Loucy (cell line): Measurements from ENCODE around the gene GSTM3.

Experiments
- H2AFZ ChIP-seq: fragments of 200-600 bp; sonication (generic); 2 replicates; pipeline ENCODE4 v1.6.0; 2016; ENCODE audit warnings: antibody characterized with exemption, mild to moderate bottlenecking, low read length, moderate library complexity
- H3F3A ChIP-seq: fragments of 200-600 bp; 2 replicates; pipeline ENCODE4 v1.6.0; 2016; ENCODE audit warnings: antibody characterized with exemption, low read depth, mild to moderate bottlenecking
- H3K27me3 ChIP-seq: fragments of 200-600 bp; sonication (generic); 2 replicates; pipeline ENCODE4 v1.6.1; 2014; ENCODE audit warnings: low read length, mild to moderate bottlenecking; ENCODE audit not compliant: insufficient read depth, poor library complexity, severe bottlenecking
- H3K36me3 ChIP-seq: fragments of 200-600 bp; sonication (generic); 2 replicates; pipeline ENCODE4 v1.6.1; 2016; ENCODE audit warnings: low read length; ENCODE audit not compliant: insufficient read depth
- H3K4me1 ChIP-seq: fragments of 200-600 bp; sonication (generic); 2 replicates; pipeline ENCODE4 v1.5.1; 2014; ENCODE audit warnings: low read length, mild to moderate bottlenecking; ENCODE audit not compliant: insufficient read depth, poor library complexity, severe bottlenecking
- H3K4me2 ChIP-seq: fragments of 200-600 bp; sonication (generic); 2 replicates; pipeline ENCODE4 v1.6.0; 2014; ENCODE audit warnings: antibody characterized with exemption, low read length, low read depth, mild to moderate bottlenecking; ENCODE audit not compliant: poor library complexity, severe bottlenecking
- H3K4me3 ChIP-seq: fragments of 200-600 bp; sonication (generic); 2 replicates; pipeline ENCODE4 v1.5.1; 2014; ENCODE audit warnings: low read length, mild to moderate bottlenecking, mixed read lengths; ENCODE audit not compliant: poor library complexity, severe bottlenecking
- H3K79me2 ChIP-seq: fragments of 200-600 bp; sonication (generic); 2 replicates; pipeline ENCODE4 v1.6.1; 2014; ENCODE audit warnings: low read length; ENCODE audit not compliant: insufficient read depth
- H3K9ac ChIP-seq: fragments of 200-600 bp; sonication (generic); 2 replicates; pipeline ENCODE4 v1.6.0; 2014; ENCODE audit warnings: mild to moderate bottlenecking, low read depth, low read length, moderate library complexity; ENCODE audit not compliant: poor library complexity, severe bottlenecking
- H3K9me2 ChIP-seq: fragments of 200-600 bp; sonication (generic); replicated peaks from 2 replicates; pipeline ENCODE4 v1.6.1; 2016; ENCODE audit warnings: low read depth, low read length, mixed read lengths
- H3K9me3 ChIP-seq: fragments of 200-600 bp; sonication (generic); 2 replicates; pipeline ENCODE4 v1.6.1; 2014; ENCODE audit warnings: mild to moderate bottlenecking, antibody characterized with exemption, low read length, low read depth; ENCODE audit not compliant: insufficient read depth
- H4K20me1 ChIP-seq: fragments of 200-600 bp; sonication (generic); 2 replicates; pipeline ENCODE4 v1.6.0; 2014; ENCODE audit warnings: antibody characterized with exemption, low read length, mild to moderate bottlenecking; ENCODE audit not compliant: insufficient read depth, poor library complexity, severe bottlenecking
- CTCF ChIP-seq: fragments of 200-600 bp; sonication (generic); conservative IDR thresholded peaks from 2 replicates; pipeline ENCODE4 v1.5.1; 2014; ENCODE audit warnings: mild to moderate bottlenecking, antibody characterized with exemption, low read length
- EZH2phosphoT487 ChIP-seq: fragments of 200-600 bp; IDR thresholded peaks from 2 replicates; pipeline ENCODE4 v1.6.1; 2018; ENCODE audit warnings: antibody characterized with exemption, mild to moderate bottlenecking, moderate library complexity, borderline replicate concordance

The GSTM3 gene

DNA sequence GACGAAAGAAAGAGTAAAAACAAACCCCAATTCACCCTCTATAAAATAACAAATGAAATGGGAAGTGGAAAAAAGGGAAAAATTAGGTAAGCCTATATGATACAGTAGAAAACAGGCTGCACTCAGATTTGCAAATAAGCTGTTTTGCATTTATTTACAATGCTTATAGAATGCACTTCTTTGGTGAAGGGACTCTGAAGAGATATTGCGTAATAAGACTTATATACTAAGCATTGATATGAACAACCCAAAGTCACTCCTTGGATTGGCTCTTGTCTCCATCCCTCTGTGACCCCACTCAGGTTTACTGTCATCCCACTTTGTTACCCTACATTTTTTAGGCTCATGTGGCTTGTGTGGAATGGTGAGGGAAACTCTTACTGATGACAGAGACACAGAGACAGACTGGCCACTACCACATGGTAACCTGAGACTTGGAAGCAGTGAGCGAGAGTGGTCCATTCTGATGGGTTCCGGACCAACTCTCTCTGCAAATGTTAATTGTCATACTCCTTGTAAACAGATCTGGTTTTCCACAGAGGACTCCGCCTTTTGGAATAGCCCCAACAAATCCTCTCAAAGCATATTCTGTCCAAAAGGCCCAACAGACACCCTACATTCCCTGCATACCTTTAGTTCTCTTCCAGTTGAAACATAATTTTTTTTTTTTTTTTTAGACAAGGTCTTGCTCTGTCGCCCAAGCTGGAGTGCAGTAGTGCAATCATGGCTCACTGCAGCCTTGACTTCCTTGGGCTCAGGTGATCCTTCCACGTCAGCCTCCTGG lies 17.7 kb downstream of the GSTM3 start:
- Histone ChIP-seq H3K4me3 (no peak overlapping the region), H4K20me1 (no peaks in the 10 kb centered on the region), H2AFZ (no peak overlapping the region), H3K27me3 (no peaks in the 10 kb centered on the region), H3K9me3 (no peaks in the 10 kb centered on the region), H3K4me2 (no peak overlapping the region), H3F3A (no peaks in the 10 kb centered on the region), H3K79me2 (no peaks in the 10 kb centered on the region), H3K9me2 (no peaks in the 10 kb centered on the region), H3K9ac (no peak overlapping the region), H3K4me1 (peaks cover 6% of the 10 kb centered on the region), H3K36me3 (no peaks in the 10 kb centered on the region)
- TF ChIP-seq EZH2phosphoT487: no peak
- TF ChIP-seq CTCF: no peak

GRCh38 chr1:109721971-109722370 lies 18.9 kb downstream of the GSTM3 start:
- Histone ChIP-seq H3K9me2 (no peaks in the 10 kb centered on the region), H3K27me3 (no peaks in the 10 kb centered on the region), H3K36me3 (no peaks in the 10 kb centered on the region), H4K20me1 (no peaks in the 10 kb centered on the region), H3F3A (no peaks in the 10 kb centered on the region), H3K4me3 (no peak overlapping the region), H3K9me3 (no peaks in the 10 kb centered on the region), H3K4me2 (no peak overlapping the region), H3K79me2 (no peaks in the 10 kb centered on the region), H3K4me1 (peaks cover 6% of the 10 kb centered on the region), H2AFZ (no peak overlapping the region), H3K9ac (no peak overlapping the region)
- no peak for TF ChIP-seq EZH2phosphoT487
- no peak for TF ChIP-seq CTCF

DNA sequence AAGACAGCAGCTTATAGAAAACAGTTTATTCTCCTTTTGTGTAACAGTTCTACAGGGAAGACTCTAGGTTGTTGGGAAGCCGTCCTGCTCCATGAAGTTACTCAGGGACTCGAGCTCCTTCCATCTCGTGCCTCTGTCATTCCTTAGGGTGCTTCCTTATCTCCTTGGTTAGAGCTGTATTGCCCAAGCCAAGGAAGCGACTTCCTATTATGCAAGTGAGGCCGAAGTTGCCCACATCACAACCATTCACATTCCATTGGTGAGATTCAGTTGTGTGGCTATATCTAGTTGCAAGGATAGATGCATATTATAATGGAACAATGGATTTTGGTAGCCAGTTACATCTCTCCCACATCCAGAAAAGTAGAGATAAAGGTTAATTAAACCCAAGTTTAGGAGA lies 19.8 kb downstream of the GSTM3 start:
- Histone ChIP-seq H3K4me3 (no peak overlapping the region), H3K79me2 (no peaks in the 10 kb centered on the region), H3K36me3 (no peaks in the 10 kb centered on the region), H3K9me2 (no peaks in the 10 kb centered on the region), H3K27me3 (no peaks in the 10 kb centered on the region), H3F3A (no peaks in the 10 kb centered on the region), H4K20me1 (no peaks in the 10 kb centered on the region), H2AFZ (no peak overlapping the region), H3K9me3 (no peaks in the 10 kb centered on the region), H3K4me2 (no peak overlapping the region), H3K4me1 (peaks cover 6% of the 10 kb centered on the region), H3K9ac (no peak overlapping the region)
- no peak for TF ChIP-seq CTCF
- no peak for TF ChIP-seq EZH2phosphoT487
